NCI-H1417 (cell line): ENCODE results near the gene ROR1.
"Not testable (repeated sequence)": the region's sequence is repeated elsewhere in the genome, so short reads cannot be mapped to it uniquely, and the experiment has no call there.

Source experiments
- DNase-seq, 3 experiments: peaks; one replicate each; lab custom pipeline; 2025; lab: John Stamatoyannopoulos, UW

The ROR1 gene

DNA sequence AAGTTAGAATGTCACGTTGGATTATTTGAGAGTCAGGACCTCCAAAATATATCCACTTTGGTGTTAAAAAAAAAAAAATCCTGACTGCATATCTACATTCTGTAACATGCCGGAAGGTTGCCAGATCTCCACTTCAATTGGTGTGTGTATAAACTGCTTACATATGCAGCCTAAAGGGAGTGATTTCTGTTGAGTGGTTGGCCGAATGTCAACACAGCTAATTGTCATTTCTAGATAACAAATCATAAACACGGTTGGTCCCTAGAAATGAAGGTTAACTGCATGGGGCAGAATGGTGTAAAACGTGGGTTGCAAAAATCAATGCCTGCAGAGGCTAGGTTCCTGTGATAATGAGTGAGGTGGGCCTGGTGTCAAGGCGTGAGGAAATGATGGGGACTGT, 15.0 kb upstream of the ROR1 start:
- DNase-seq, result peak in 1 of 3 experiments; percentile 41

DNA sequence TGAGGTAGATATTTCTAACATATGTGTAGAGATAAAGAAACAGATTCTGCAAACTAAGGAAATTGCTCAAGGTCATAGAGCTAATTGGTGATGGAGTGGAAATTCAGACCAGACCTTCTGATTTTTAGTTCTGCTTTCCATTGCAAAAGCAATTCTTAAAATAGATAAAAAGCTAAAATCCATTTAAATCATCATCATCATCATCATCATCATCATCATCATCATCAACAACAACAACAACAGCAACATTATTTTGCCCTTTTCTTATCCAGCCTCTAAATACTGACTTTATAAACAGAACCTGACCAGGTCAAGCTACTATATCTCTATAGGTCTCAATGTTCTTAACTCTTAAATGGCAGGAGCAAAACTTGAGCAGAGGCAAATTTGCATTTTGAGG, 14.0 kb upstream of the ROR1 start:
- no peak for DNase-seq

DNA sequence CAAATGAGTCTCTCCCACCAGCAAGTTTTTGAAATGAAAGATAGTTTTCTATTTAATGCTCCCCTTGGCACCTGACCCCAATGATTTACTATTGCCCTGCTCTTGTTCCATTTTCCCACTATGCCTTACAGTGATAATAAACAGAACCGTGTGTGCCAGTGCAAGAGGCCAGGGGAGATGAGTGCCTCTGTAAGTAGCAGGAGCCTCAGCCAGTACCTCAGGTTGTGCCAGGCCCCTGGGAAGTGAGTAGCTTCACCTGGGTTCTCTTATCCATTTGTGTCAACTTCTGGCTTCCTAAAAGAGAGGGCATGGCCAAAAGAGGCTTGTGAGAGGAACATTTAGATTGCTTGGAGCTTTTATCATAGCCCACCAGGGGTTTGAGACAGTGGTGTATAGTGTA, 3.4 kb upstream of the ROR1 start:
- DNase-seq, result no peak

DNA sequence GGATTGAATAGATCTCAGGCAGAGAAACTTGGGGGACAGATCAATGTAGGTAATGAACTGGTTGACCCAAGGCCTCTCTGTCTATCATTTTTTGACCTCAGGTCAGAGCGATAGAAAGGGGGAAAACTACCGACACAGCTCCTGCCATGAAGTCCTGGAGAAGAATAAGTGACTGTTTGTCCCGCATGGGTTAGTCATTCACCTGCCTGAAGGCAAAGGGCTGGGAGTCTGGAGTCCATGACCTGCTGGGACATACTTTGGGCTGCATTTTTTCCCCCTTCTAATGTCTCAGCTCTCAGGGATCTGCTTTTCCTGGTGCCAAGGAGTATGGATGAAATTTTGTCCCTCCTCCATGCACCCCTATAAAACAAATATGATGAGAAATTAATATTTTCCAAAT, 1.6 kb upstream of the ROR1 start:
- DNase-seq, result no peak

DNA sequence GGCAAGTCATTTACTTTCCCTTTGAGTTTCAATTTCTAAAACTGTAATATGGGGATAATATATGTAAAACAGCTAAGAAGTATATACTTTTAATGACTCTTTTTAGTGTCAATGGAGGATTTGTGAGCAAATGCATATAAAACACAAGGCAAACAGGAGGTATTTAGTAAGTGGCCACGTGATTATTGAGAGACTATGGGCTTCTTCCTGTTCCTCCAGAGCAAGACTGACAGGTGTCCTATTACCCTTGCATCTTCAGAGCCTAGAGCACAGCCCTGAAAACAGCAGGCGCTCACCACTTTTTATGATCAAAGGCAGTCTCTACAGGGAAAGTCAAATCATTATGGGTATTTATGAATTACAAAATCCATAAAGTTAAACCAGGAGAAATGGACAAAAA, 941 bp upstream of the ROR1 start:
- peak in 1 of 3 experiments; percentile 24 for DNase-seq

DNA sequence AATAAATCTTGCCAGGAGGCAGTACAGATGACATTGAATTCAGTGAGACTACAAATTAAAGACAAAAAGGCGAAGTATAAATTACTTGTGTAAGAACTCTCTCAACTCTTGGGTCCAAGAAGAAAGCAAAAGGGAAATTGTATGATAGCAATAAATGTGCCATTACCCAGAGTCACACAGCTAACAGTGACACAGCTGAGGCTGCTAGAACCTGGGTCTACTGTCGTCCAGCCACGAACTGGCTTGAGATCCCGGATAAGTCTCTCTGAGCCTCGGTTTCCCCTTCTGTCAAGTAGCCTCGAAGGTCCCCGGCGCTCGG, 362 bp upstream of the ROR1 start:
- DNase-seq, result no peak

DNA sequence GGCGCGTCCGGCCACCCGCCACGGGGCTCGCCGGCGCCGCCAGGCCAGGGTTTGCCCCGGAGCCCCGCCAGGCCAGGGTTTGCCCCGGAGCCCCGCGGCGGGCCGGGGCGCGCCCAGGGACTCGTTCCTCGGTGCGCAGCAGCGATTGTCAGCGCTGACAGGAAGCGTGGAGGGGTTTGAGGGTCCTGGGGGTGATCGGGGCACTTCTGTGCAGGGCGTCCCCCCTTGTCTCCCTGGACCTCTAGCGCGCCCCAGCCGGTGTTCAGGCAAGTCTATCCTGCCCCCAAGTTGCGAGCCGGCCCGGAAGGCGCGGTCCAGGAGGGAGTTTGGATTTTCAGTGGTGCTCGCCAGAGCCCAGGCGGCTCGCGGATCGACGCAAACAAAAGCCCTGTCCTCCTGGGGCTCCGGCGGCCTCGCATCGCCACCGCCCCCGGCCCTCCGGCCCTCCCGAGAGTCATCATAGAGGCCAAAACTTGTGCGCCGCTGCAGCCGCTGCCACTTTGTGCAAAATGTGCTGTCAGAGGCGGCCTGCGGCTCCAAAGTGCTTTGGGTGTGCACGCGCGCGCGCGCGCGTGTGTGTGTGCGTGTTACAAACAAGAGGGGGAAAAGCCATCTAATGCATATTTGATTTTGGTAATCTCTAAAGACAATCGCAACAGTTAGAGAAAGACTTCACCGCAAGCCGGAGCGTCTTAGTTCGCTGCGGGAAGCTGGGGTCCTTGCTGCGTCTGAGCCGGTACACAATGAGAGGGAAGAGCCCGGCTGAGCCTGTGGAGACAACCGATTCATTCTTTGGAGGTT, 1.0 kb downstream of the ROR1 start:
- DNase-seq, result peak in 2 of 3 experiments; percentile 41 to 47

DNA sequence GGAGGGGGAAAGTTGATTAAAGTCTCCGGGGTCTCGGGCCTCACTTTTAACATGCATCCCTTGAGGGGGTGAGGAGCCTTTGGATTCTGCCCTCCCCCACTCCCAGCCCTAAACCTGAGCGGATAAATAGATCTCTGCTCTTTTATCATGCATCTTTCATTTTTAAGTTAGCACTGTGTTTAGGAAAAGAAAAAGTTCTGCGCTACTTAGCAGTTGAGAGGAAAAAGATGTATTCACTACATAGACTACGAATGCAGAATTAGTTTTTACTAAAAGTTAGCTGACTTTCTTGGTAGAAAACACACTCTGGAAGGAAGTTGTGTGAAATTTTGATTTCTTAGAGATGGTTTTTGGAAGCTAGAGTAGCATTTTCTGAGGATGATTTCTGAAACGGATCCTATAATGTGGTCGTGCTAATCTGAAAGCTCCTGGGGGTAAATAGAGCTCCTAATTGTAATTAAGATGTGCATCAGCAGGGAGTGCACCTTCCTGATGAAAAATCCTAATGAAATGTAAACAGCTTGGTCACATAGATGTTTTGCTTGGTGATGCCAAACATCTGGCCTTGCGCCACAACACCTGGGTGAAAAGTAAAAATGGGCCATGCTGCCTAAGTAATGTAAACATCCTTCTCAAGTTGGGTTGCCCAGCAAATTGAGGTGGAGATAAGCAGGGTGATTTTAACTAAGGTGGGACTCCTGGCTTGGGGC, 1.8 kb downstream of the ROR1 start:
- peak in 1 of 3 experiments; percentile 15 for DNase-seq

DNA sequence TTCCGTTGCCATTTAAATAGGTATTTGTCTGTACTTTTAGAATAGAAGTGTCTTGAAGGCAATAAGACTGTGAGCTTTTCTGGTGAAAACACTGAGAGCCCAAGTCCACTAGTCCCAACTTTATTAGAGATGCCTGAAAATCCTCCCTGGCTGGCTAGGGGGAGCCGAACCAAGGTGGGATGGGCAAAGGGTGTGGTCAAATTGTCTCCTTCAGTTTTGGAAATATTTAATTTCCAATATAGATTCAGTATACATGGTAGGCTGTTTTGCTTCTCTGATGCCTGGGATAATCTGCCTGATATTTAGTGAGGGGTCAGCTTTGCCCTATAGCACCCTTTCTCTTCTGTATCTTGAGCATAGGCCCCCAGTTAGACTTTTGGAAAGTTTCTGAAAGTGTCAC, 3.5 kb downstream of the ROR1 start:
- no peak for DNase-seq

DNA sequence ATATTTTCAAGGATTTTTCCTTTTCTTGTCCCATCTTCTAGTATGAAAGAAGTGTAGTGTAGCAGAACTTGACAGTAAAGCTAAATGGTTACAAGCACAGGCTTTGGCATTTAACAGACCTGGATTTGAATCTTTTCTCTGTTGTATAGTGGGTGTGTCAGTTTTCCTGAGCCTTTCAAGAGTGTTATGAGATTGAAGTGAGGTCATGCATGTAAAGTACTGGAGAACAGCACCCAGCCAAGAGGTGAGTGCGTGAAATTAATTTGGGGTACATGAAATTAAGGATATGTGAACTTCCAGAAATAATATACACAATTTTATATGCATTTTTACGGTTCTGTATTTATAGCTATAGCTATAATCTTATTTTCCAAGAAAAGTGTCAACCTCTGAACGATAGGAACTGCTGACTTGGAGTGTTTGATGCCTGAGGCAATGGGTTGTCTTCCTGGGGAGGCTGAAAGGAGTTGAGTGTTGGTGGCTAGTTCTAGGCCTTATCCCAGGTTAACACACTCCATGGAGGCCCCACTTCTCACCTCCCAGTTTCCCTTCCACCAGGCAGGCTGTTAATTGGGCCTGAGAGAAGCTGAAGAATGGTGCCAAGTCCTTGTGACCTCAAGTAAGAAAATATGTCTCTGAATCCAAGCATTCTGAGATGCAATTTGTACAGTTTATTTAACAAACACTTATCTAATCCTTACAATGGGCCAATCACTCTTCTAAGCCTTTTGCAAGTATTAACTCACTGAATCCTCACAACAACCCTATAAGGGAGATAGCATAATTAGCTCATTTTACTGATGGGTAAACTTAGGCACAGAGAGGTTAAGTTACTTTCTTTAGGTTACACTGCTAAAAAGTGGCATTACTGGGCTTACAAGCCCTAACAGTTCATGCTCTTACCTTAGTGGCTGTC, 4.4 kb downstream of the ROR1 start:
- DNase-seq, result no peak

DNA sequence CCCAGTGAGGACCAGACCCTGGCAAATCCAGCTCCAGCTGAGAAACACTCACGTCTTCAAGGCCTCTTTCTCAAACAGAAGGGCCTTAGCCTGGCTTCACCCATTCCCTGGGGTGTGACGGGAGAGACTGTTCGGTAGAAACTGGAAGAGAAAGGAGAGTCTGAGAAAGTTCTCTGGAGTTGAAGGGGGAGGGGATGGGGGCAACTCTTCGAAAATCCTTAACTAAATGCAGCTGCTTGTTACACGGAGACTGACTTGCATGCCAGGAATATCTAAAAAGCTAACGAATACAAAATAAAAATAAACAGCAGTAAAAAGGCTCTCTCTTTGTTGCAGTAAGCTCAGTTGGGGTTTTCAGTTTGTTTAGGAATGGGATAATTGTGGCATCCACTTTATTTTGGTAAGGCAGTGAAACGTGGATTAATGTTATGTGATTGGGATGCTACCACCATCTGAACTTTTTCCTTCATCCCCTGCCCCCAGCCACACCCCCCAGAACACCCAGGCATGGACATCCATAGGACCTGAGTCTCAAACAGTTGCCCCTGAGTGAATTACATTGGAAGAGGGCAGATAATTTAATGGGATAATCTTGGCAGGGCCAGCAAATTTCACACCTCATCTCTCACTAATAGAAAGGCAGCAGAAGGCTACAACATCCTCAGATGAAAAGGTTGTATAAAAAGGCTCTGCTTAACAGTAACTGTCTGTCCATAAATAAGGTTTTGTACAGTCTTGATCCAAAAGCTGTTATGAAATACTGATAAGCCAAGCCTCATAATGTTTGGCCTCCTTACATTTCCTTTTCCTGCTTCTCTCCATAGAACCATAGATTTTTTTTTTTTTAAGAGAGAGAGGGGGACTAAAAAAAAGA, 5.8 kb downstream of the ROR1 start:
- DNase-seq, result no peak

DNA sequence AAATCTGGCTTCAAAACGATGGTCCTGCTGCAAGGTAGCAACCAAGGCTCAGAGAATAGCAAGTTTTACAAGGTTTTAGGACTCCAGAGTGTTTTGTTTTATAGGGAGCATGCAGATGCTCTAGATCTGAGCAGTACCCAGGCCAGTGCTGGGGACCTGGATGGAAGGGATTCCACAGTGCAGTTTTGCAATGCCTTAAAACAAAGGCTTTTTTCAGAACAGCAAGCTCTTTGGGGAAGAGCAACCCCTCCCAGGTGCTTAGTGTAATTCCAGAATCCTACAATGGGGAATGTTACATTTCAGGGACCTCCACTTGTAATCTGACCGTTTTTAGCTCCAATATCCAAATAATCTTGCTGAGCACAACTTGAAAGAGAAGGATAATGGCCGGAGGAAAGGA, 6.7 kb downstream of the ROR1 start:
- no peak for DNase-seq

DNA sequence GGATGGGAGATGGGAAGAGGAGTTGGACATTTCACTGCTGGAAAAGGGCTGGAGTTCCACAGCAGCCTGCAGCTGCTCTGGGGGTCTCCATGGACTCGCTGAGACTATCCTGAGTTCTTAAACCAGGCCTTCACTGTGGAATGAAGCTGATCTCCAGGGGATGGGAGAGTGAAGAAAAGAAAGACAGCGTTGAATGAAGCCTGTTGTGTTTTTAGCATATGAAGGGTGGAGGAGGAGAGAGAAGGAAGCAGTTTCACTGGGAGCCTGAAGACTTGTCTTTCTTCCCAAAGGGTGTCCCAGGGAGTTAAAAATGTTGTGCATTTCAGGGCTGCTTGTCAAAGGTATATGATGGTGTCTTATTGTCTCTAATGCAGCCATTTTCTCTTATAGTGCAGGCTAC, 9.2 kb downstream of the ROR1 start:
- no peak for DNase-seq

DNA sequence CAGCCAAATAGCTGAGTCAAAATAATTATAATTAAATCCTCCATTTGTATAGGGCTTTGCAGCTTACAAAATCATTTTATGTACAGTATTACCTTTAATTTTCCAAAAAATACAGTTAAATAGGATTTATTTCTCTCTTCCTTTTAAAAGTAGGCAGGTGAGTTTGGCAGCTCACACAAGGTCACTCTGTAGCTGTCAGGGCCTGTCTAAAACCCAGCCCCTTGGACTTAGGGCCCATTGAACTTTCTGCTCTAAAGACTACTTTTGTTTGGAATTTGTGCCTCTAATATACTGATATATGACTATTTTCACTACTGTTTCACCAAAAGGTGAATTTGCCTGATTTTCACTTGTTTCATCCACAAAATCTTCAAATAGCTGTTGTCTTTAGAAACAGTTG, 10.3 kb downstream of the ROR1 start:
- DNase-seq, result no peak

DNA sequence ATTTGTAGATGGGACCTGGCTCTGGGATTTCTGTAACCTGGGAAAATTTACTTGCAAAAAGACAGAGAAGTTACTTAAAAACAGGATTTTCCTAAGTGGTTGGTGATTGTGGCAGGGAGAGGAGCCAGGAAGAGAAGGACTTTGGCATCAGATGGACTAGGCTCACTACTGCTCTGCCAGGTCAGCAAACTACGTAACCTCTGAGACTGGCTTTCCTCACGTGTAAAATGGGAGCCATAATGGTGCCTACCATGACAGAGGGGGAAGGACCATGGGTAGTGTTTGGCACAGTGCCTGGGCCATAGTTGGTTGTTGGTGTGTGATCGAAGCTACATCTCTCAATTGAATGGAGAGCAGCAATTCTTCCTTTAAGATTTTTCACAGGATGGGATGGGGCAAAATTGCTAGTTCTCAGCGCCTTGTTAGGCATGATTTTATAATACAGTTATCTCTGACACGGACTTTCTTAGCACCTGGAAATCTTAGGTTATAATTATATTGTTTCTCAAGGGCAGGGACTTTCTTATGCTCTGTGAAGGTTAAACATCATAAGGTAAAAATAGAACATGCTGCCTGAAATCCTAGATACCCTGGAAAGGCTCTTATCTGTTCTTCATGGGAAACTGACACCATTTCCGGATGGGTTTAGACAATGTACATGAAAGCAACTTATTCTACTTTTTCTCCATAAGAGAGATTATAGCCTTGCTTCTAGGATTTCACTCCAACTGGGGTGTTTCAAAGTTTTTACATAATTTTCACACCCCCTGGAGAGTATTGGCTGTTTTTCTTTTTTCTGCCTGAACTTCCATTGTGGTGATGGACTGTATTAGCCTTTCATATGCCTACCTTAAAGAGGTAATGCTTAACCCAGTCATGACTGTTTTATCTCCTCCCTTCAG, 10.9 kb downstream of the ROR1 start:
- no peak for DNase-seq

DNA sequence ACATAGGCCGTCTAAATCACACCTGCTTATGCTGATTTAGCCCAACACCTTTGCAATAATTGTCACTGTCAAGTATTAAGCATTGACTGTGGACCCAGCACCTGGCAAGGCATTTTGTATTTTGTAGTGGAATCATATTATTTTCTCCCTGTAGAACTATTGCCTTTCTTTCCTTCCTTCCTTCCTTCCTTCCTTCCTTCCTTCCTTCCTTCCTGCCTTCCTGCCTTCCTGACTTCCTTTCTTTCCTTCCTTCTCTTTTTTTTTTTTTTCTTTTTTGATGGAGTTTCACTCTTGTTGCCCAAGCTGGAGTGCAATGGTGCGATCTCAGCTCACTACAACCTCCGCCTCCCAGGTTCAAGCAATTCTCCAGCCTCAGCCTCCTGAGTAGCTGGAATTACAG, 13.5 kb downstream of the ROR1 start:
- not testable (repeated sequence) for DNase-seq

DNA sequence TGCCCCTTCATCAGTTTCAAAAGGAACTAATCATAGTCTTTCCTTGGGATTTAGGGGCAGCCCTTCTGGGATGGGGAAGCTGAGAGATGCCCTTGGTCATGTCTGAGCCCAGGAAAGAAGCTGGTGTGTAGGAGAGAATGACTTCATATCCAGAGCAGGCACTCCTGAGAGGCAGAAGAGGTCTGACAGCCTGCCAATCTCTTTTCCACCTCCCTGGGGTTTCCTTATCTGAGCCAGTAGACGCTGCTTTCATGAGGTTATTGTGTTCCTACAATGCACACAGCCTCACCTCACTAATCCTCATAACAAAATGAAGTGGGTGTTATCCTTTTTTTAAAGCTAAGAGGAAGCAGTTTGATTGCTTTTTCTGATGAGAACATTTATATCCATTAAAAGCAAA, 14.1 kb downstream of the ROR1 start:
- no peak for DNase-seq

DNA sequence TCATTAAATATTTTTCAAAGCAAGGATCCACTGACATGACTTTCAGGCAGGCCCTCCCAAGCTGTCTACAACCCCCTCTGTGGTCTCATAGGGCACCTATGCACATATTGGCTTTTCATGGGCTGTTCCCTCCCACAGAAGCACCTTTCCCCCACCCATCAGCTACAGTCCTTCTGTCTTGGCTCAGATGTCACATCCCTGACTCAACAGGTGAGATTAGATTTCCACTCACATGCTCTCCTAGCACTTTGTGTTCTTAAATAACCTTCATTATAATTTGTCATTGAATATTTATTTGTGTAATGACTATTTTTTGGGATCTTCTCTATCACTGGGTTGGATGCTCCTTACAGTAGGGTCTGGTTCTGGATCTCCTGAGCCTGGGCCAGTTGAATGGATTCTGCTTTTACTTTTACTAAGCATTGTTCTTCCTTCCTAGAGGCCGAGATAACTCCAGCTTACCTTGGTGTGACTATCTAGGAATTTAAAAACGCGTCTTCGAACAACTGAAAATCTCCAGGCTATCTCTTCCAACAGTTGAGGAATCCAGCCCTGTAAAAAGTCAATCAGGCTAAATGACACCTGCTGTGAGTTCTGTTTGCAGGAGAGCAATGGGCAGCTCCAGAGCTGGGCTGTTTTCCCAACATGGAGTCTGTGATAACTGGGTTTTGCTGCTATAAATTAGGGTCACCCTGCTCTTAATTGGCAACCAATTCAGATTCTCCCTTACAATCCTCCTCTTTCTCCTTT, 16.2 kb downstream of the ROR1 start:
- DNase-seq, result no peak

DNA sequence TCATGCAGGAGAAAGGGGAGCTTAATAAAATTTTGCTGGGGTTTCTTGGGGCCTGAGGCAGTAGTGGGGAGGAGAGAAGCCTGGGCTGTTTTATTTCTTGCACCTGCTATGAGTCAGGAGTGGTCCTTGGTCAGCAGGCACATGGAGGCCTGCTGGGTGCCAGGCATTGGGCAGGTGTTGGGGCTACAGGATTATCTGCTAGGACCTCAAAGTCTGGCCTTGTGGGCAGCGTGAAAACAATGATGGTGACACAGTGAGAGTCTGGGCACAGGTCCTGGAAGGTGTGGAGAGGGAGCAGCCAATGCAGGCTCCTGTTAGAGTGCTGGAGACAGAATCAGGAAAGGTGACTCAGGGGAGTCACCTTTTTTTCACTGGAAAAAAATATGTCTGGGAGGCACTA, 17.2 kb downstream of the ROR1 start:
- peak in 1 of 3 experiments; percentile 24 for DNase-seq

DNA sequence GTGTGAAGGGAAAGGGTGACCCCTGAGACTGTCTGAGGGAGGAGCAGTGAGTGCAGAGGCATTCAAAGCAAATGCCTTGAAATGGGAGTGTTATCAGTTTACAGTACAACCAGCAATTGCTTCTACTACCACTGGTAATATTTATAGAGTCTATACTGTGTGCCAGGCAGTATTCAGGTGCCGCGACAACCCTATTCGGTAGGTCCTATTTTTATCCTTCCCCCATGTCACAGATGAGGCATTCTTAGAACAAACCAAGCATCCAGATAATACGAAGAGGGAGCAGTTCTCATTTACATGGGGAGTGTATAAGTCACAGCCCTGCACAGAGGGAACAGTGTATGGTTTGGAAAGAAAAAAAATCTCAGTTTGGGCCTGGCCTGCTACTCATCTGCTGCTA, 18.3 kb downstream of the ROR1 start:
- no peak for DNase-seq
